ENCODE data around the gene ZBTB32.

Gene ZBTB32

DNA sequence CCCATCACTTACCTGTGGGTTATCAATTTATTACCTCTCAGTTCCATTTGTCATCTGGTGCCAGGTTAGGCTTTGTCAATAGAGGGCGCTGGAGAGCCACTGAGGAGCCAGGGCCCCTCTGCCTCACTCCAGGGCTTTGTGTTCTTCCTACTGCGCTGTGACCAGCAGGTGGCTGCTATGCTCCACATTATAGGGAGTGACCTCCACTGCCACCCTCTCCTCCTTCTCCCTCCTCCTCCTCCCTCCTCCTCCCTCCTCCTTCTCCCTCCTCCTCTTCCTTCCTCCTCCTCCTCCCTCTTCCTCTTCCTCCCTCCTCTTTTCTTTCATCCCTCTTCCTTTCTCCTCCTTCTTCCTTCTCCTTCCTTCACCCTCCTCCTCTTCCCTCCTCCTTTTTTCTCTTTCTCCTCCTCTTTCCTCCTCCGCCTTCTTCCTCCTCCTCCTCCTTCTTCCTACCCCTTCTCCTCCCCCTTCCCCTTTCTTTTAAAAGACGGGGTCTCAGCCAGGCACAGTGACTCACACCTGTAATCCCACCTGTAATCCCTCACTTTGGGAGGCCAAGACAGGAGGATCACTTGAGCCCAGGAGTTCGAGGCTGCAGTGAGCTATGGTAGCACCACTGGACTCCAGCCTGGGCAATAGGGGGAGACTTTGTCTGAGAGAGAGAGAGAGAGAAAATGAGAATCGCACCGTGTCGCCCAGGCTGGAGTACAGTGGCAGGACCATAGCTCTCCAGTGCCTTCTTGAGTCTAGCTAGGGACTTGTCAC lies 10.3 kb upstream of the ZBTB32 start:
- in situ Hi-C loops (cut with HindIII; ENCODE audit: low sequenced_read_pairs), result no loop called here

DNA sequence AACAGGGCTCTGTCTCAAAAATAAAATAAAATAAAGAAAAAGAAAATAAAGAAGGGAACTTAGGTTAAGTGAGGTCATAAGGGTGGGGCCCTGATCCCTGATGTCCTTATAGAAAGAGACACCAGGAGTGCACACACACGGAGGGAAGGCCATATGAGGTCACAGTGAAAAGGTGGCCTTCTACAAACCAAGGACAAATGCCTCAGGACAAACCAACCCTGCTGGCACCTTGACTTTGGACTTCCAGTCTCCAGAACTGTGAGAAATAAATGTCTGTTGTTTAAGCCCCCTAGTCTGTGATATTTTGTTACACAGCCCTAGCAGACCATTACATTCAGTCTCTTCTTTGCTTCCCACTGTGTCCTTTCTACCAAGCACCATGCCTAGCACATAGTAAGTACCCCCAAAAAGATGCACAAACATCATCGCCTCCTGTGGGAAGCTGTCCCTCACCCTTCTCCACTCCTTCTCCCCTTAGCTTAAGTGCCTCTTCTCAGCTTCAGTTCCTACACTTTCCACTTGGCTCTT lies 8.4 kb upstream of the ZBTB32 start:
- in situ Hi-C loops (cut with HindIII; ENCODE audit: low sequenced_read_pairs), result no loop called here

DNA sequence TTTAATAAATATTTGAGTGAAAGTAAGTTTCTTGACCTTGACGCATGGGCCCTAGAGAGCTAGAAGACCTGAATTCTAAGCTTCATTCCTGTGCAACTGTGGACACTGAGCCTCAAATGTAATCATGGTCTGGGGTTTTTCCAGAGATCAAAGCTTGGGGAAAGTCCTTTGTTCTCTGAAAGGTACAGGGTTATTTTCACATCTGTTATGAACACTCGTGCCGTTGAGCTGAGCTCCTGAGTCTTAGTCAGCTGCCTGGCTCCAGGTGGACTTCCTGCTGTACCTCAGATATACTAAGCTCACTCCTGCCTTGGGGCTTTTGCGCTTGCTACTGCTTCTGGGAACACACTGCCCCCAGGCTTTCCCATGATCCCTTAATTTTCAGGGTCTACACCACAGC lies 7.5 kb upstream of the ZBTB32 start:
- in situ Hi-C loops (cut with HindIII; ENCODE audit: low sequenced_read_pairs), result no loop called here

DNA sequence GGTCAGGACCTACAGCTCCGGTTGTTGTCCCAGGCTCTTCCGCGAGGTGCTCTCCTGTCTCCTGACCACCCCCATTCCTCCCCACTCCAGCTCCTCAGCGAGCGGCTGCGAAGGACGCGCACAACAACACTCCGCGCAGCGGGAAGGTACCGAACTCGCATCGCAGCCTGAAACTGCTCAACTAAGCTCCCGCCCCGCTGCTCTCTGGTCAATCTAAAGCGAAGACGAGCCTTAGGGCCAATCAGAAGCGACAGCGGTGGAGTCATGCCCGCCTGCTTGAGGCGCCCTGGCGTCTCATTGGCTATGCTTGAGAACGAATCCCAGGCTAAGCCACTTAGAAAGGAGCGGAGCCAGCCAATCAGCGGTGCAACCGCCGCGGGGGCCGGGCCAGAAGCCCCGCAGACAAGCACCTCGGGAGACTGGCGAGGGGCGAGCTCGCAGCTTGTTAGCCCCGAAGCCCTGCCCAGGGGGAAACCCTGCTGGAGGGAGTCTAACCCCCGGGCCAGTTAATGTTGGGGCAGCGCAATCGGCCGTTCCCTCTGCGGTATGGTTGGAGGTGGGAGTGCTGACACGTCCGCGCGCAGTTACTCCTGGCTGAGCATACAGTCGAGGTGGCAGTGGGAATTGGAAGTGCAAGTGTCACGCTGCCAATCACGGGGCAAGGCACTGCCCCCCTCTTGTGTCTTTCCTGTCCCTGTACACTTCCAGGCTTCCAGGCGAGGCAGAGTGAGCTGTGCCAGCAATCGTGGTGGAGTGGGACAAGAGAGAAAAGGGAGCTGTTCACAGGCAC lies 1.9 kb upstream of the ZBTB32 start:
- in situ Hi-C loops (cut with HindIII; ENCODE audit: low sequenced_read_pairs), result no loop called here

DNA sequence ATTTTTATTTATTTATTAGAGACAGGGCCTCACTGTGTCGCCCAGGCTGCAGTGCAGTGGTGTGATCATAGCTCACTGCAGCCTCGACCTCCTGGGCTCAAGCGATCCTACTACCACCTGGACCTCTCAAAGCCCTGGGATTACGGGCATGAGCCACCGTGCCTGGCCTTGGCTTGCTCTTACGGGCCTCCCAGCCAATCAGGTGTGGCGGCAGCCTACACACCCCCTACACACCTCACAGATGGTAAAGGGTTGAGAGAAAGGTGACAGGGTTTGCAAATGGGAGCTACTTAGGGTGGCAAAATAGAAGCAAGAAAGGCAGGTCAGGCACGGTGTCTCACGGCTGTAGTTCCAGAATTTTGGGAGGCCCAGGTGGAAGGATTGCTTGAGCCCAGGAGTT lies 1.0 kb upstream of the ZBTB32 start:
- in situ Hi-C loops (cut with HindIII; ENCODE audit: low sequenced_read_pairs), result no loop called here

DNA sequence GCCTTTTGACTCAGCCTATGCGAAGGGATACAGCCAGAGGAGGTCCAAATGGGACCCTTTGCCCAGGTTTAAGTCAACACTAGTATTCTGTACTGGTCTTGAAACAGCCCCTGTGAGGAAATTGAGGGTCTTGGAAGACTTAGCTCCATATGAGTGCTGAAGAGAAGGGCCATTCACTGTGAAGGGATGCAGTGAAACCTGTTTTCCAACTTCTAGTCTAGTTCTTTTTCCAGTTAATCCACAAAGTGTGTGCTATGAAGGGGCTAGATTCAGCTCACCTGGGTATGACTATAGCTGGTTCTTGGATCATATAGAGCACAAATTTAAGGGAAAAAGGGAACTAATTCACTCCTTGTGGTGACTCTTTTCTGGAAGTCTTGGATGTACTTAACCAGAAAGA lies 4.0 kb downstream of the ZBTB32 start:
- in situ Hi-C loops (cut with HindIII; ENCODE audit: low sequenced_read_pairs), result no loop called here

DNA sequence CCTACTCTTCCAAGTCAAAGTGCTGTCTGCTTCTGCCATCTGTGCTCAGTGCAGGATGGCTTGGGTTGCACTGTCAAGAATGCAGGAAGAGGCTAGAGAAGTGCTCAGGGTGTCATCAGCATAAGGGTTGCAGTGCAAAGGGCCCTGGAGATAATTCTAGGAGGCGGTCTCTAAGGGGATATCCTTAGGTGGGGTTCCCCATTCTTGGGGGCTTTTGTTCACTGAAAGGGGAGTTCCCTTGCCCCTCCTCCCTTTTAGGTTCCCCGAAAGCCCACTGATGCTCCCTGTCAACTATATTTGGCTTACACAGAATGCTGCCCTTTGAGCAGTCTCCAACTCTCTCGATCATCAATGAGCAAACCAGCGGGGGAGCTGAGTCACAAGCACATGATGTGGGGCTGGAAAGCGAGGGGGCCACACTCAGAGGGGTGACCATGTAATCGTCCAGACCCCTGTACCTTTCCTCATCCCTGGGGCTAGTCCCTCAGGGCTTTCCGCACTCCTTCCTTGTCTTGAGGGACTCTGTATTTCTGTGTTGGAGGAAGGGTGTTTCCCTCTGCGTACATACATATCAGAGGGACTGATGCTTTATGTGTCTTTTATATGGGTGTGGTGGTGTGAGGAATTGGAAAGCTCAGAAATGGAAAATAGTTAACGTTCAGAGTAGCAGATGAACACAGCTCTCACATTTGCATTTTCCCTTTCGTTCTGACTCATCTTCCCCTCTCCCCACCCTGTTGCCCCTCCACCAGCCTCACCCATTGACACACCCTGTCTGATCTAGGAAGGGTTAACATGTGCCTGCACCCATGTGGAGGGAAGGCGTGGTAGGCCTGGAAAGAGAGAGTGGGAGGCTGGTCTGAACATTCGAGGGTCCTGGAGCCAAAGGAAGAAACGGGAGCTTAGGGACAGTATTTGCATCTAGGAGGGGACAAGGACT lies 6.7 kb downstream of the ZBTB32 start:
- in situ Hi-C loops (cut with HindIII; ENCODE audit: low sequenced_read_pairs), result no loop called here

DNA sequence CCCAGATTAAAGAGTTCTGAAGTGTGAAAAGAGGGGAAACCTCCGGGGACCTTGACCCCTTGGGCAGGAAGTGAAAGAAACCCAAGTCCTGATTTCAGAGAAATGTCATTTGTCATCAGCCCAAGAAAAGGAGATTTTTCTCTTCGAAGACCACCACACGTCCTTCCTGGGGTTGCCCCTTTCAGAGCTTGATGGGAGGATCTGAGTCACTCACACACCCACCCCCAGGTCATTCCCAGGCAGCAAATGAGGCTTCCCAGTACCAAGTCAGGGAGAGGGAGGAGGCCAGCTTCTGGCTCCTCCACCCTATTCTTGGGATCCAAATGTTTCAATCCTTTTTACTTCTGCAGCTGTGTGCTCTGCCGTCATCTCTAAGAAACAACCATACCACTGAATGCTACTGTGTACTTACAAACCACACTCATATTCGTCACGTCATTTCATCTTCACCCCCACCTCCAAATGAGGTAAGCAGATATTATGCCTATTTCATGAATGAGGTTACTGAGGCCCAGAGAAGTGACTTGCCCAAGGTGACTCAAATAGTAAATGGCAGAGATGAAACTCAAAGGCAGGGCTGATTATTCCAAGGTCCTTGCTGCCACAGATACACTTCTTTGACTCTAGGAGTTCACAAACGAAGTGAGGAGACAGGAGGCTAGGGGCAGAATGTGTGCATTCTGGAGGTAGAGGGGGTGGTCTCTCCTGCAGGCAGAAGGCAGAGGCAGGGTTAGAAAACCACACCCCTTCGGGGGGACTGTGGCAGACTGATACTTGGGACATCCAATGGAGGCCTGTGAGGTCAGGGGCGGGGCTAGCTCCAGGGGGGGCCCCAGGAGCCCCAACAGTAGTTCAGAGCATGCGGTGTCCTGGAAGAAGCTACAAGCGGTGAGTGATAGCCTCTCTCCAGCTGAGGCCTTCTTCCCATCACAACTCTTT lies 8.5 kb downstream of the ZBTB32 start:
- in situ Hi-C loops (cut with HindIII; ENCODE audit: low sequenced_read_pairs), result no loop called here

DNA sequence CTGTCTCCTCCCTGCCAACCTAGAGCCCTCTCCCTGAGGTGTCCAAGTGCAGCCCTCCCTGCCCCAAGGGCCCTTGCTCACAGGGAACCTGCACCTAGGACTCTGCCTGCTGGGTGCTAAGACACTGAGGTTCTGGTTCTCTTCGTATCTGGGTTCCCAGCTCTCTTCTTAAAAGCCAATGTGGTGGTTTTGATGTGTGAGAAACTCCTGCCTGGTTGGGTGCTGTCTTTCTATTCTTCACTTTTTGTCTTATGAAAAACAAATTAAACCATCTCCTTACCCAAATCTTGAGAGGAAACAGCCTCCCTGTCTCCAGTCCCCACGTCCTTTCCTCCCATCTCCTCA lies 9.1 kb downstream of the ZBTB32 start:
- in situ Hi-C loops (cut with HindIII; ENCODE audit: low sequenced_read_pairs), result no loop called here

DNA sequence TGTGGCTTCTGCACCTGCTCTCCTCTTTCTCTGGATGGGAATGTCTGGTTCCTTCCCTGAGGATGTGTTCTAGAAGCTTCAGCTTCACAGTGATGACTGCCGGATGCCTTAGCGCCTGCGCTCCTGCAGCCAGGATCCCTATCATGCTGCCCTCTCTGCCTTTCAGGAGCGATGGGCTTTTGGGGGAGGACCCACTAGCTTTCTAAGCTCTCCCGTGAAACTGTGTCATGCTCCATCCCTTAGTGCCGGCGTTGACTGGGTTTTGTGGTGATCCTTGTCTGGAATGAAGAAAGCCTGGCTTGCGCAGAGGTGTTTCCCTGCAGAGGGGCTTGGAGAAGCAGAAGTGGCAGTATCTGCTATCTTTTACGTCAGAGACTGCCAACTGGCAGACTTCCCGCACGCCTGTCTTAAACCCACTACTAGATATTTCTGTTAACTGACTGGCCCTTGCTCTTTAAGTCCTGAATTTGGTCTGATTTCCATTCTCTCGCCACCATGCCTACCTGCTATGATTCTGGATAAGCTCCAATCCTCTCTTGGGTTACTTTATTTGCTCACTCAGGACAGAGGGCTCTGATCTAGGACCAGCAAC lies 9.6 kb downstream of the ZBTB32 start:
- in situ Hi-C loops (cut with HindIII; ENCODE audit: low sequenced_read_pairs), result no loop called here

DNA sequence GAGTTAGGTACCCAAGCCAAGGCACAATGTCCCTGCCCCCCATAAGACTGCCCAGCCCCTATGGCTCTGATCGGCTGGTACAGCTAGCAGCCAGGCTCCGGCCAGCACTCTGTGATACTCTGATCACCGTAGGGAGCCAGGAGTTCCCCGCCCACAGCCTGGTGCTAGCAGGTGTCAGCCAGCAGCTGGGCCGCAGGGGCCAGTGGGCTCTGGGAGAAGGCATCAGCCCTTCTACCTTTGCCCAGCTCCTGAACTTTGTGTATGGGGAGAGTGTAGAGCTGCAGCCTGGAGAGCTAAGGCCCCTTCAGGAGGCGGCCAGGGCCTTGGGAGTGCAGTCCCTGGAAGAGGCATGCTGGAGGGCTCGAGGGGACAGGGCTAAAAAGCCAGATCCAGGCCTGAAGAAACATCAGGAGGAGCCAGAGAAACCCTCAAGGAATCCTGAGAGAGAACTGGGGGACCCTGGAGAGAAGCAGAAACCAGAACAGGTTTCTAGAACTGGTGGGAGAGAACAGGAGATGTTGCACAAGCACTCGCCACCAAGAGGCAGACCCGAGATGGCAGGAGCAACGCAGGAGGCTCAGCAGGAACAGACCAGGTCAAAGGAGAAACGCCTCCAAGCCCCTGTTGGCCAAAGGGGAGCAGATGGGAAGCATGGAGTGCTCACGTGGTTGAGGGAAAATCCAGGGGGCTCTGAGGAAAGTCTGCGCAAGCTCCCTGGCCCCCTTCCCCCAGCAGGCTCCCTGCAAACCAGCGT lies 10.4 kb downstream of the ZBTB32 start:
- in situ Hi-C loops (cut with HindIII; ENCODE audit: low sequenced_read_pairs), result no loop called here

DNA sequence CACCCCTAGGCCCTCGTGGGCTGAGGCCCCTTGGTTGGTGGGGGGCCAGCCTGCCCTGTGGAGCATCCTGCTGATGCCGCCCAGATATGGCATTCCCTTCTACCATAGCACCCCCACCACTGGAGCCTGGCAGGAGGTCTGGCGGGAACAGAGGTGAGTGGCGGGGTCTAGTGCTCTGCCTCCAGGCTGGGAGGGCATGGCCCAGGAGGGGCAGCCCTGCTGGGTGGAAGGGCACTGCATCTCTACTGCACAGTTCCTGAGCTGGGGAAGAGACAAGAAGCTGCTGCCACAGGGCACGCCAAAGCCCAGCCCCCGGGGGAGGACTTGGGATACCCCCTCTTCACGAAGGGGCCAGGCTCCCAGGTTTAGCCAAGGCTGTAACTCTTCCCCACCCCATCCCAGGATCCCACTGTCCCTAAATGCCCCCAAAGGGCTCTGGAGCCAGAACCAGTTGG lies 11.0 kb downstream of the ZBTB32 start:
- in situ Hi-C loops (cut with HindIII; ENCODE audit: low sequenced_read_pairs), result no loop called here

DNA sequence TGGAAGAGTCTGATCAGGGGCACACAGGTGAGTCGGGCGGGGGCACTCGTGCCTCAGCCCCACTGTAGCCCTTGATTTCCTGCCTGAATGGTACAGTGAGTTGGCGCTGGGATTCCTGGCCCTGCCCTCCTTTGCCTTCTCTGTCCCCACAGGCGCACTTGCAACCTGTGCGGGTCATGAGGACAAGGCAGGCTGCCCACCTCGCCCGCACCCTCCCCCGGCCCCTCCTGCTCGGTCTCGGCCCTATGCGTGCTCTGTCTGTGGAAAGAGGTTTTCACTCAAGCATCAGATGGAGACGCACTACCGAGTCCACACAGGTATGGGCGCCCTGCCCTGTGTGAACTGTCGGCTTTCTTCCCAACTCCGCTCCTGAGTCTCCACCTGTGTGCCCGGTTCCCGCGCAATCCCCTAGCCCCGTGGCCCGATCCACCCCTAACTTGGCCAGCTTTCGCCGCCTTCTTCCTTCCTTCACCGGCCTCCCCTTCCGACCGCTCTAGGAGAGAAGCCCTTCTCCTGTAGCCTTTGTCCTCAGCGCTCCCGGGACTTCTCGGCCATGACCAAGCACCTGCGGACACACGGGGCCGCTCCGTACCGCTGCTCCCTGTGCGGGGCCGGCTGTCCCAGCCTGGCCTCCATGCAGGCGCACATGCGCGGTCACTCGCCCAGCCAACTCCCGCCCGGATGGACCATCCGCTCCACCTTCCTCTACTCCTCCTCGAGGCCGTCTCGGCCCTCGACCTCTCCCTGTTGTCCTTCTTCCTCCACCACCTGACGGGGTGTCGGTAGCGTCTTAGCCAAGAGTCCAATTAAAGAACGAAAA lies 11.8 kb downstream of the ZBTB32 start:
- in situ Hi-C loops (cut with HindIII; ENCODE audit: low sequenced_read_pairs), result no loop called here

DNA sequence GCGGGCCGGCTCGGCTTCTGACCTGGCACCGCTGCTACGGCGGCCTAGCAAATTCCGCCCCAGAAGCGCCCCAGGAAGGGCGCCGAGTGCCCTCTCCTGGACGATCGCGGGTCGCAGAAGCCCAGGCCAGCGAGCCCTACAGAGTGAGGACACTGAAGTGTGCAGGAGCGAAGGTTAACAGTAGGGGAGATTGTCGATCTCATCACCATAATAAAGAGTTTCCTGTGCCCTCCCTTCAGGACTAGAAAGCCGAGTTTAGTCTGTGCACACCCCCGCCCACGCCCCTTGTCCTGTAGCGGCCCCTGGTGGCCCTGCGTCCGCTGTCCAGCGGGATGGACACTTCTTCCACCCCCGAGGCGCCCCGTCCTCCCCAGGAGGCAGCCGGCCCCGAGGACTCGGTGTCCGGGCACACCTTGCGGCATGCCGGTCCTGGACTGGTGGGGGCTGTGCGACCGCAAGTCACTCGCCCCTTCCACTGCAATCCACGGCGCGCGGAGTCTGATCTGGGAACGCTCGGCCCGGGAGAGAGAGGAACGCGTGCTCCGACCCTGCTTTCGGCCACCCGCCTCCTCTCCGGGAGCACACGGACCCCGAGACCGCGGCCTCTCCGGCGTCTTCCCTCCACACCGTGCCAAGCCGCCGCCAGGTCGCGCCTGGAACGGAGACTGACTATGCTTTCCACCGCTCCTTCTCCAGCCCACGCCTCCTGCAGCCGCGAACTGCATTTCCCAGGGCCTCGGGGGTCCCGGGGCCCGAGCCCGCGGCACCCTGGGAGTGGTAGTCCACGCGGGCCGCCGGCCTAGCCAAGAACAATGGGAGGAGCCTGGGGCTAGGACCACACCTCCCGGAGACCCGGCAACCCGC lies 12.7 kb downstream of the ZBTB32 start:
- in situ Hi-C loops (cut with HindIII; ENCODE audit: low sequenced_read_pairs), result no loop called here

DNA sequence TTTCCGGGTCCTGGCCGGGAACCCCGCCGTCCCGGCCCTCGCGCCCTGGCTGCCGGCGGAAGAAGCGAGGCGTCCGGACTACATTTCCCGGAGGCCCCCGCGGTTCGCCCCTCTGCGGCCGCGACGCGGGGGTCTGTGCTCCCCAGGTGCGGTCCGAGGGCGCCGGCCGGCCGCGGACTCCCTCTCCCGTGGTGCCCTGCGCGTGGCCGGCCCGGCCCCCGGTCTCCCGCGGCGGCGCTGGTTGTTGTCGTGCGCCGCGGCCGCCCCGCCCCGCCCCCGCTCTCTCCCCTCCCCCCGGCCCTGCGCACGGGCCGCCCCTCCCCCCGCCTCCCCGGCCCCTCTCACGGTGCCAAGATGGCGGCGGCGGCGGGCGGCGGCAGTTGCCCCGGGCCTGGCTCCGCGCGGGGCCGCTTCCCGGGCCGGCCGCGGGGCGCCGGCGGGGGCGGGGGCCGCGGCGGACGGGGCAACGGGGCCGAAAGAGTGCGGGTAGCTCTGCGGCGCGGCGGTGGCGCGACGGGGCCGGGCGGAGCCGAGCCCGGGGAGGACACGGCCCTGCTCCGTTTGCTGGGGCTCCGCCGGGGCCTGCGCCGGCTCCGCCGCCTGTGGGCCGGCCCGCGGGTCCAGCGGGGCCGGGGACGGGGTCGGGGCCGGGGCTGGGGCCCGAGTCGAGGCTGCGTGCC lies 13.4 kb downstream of the ZBTB32 start, which contains the start of gene KMT2B:
Gene KMT2B, plus strand, starts transcription at position 339 of the 680 bp plus-strand sequence. Its CDS starts 16 bp downstream, at position 355.
- in situ Hi-C loops (cut with HindIII; ENCODE audit: low sequenced_read_pairs), result no loop called here

DNA sequence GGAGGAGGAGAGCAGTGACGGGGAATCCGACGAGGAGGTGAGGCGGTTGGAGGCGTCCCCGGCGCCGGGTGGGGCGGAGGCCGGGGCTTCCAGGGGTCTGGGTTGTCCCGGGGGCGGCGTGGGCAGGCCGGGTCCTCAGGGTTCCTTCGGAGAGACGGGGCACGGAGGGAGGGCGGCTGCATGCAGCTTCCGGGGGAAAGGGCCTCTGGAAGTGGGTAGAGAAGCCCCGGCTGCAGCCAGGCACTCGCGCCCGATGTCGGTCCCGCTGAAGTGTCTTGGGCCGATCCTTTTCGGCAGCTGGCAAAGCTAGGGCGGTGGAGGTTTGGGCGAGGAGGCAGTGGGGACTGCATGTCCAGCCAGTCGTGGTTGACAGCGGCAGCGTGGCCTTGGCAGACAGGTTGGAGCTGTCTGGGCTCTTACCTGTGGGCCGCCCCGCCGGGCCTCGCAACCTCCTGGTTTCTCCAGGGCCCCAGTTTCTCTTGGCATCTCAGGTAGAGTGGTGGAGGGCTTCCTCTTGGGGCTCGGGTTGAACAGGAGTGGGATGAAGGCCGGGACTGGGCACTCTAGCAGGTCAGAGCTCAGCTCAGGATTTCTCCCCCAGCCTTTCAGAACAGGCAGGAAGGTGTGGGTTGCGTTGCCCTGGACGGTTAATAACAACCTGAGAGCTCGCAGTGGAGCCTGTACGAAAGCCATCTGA lies 14.1 kb downstream of the ZBTB32 start:
- in situ Hi-C loops (cut with HindIII; ENCODE audit: low sequenced_read_pairs), result no loop called here

All from DLD1 (cell line).